HG02870 (cell line): Measurements from ENCODE around the gene NUAK1.

Experiments used
- ATAC-seq: cut with Tn5 transposase; IDR thresholded peaks from one replicate; pipeline ENCODE4 v1.9.1; 2021; ENCODE audit warnings: mild to moderate bottlenecking, moderate library complexity; ENCODE audit not compliant: unreplicated experiment

NUAK1 gene

GRCh38 chr12:106113042-106113441, 25.7 kb downstream of the NUAK1 start:
- ATAC-seq: no peak

- no peak for ATAC-seq
These were observed 26.5 kb downstream of the NUAK1 start for GRCh38 chr12:106112145-106112821.

DNA sequence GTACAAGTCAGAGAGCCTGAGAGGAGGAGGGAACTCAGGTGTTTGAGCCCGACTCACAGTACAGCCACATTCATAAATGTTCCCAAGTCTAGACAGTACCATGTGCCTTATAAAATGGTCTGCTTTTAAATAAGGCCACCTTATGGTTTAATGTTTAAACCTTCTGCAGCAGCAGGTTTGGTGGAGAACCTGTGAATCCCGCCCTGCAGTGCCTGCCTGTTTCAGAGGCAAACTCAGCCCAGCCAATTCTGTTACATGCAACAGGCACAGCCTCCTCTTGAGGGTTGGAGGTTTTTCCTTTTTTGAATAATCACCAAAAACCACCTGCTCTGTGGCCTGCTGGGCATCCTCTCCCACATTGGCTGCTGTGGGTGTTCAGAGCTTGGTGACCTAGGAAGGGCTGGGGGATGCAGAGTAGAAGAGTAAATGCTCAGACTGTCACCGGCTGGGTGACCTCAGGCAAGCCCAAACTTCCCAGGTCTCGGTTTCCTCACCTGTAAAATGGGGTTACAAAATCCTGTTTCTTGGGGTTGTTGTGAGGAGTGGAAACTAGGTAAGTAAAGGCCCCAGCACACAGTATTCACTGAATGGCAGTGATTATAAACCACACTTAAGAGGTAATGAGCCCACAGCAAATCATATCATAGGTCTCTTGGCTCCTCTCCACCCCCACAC, 28.0 kb downstream of the NUAK1 start:
- no peak for ATAC-seq

GRCh38 chr12:106109168-106109910, 29.4 kb downstream of the NUAK1 start:
- no peak for ATAC-seq

DNA sequence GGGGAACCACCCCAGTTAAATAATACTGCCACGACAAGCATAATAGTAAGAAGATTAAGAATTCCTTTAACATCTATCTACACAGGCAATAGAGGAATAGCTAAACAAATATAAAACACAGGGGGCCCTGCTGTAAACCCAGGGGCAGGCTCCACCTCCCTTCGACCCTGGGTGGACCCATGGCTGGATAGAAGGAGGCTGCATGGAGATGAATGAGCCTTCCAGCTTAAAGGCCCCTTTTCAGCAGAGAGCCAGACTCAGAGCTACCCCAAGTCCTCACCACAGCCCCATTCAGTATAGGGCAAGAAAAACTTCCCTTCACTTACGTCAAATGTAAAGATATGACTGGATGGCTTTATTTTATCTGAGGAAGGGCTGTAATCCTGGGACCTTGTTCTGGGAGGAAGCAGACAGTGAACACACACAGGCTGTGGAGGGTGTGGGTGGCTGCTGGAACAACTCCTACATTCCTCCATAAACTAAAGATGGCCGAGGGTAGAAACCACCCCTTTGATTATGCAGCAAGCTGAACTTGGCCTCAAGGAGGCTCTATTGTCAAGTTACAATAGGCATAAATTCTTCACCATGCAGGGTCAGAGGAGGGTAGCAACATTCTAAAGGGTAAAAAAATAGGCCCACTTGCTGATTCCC, 30.4 kb downstream of the NUAK1 start:
- no peak for ATAC-seq

GRCh38 chr12:106107566-106107965, 31.2 kb downstream of the NUAK1 start:
- no peak for ATAC-seq

DNA sequence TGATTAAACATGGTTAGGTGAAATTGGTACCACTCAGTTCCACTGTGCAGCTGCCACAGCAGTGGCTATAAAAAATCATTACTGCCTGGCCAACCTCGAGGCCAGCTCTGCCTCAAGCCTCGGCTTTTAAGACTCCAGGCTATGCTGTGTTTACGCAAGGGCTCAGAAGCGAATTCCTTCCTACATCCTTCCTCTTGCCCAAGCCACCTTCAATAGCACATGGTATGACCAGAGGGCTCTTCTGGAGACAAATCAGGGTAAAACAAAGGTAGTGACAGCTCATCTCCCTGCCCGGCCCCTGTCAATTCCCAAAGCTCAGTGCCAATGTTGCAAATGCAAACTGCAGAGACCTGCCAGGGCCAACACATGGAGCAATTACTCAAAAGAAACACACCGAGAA, 31.9 kb downstream of the NUAK1 start:
- no peak for ATAC-seq

GRCh38 chr12:106106061-106106566, 32.6 kb downstream of the NUAK1 start:
- no peak for ATAC-seq

- no peak for ATAC-seq
These were observed 37.0 kb downstream of the NUAK1 start for GRCh38 chr12:106101803-106102202.

DNA sequence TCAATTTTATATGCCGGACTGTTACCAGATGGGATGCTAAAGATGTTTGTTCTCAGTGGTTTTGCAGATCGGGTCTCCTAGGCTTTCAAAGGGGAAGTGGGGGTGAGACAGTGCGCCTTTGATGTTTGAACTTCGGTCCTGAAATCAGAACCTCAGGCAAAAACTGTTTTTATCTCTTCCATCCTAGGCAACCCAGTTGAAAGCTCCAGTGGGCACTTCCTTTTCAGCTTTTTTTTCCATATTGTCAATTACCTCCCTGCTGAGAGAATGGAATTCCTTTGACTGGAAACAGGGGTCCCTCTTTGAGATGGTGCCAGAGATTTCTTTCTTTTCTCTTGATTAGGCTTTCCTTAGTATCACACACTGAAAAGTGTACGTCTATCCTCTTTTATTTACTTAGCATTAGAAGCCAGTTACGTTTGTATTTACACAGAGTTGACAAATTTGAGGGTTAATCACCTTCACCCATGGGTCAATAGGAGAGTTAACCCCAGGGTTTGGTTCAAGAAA, 40.0 kb downstream of the NUAK1 start:
- no peak for ATAC-seq

- ATAC-seq: no peak
These were observed 41.7 kb downstream of the NUAK1 start for GRCh38 chr12:106097011-106097410.

GRCh38 chr12:106096376-106096775, 42.4 kb downstream of the NUAK1 start:
- ATAC-seq: no peak

DNA sequence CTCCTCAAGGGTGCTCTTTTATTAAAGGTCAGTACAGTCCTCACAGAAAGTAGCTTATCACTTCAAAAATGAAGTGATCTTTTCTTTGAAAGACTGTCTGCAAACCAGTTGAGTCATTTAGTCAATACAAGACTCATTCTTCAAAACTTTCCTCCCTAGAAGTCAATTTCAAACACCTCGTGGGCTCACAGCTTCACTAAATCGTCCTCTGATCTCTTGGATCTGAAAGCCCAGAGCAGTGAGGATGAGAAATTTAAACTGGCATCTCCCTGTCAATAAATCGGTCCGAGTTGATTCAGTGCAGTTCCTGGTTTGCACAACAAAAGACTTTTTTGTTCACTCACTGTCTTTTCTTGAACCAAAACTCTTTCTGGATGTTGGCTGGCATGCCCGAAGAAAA, 44.5 kb downstream of the NUAK1 start:
- ATAC-seq: no peak

GRCh38 chr12:106093246-106093645, 45.5 kb downstream of the NUAK1 start:
- no peak for ATAC-seq

DNA sequence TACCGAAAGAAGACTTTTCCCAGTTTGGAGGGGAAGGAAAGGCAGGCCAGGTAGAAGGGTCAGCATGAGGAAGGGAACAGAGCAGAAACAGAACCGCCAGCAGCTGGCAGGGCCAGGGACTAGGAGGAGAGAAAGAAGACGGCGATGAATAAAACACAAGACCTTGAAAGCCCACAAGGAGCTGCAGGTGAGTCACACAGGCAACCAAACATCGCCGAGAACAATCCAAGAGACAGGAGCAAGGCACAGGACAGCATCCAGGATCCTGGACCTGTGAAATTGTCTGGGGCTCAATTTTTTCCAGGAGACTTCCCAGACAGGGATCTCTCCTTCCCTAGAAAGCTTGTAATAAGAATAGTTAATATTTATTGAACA, 47.3 kb downstream of the NUAK1 start:
- ATAC-seq: no peak

GRCh38 chr12:106090591-106091445, 47.9 kb downstream of the NUAK1 start:
- no peak for ATAC-seq

DNA sequence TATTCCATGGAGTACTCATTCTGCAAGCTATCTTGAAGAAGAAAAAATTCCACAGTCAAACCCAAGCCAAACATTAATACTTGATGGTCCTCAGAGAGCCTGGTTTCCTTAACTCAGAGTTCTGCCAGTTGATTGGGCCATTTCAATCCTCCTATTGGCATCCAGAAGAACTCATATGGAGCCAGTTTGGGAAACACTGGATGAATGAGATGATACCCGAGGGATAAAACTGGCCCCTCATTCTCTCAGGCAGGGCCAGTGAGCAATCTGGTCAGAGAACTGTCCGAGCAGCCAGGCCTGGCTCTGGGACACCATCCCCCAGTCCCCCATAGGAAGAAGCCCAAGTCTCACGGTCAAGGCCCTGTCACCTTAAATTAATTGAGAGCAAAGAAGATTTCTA, 48.8 kb downstream of the NUAK1 start:
- ATAC-seq: no peak

DNA sequence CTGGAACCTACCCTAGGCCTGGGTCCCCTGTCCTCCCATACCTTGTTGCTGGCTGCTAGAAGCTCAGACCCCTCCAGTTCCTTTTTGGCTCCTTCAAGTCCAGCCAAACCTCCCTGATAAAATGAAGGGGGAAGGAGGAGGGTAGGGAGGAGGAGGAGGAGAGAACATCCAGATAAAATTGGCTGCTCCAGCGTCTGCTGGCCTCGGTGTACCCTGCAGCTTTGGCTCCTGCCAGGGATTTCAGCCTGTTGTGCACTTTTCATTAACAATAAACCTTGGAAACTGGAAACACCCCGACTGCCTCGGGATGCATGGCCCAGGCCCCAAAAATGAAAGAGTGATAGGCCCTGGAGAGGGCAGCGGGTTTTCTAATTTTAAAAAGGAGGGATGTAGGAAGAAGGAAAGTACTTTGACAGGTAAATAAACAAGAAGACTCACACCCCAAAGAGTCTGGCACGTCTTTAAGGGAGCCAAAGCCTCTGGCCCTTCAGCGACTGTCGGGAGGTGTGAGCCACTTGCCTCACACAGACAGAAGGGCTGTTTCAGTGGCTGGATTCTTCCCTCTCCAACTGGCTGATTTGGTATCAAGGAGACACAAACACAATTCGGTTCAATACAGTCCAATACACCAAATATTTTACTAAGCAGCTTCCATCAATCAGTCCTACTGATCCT, 49.8 kb downstream of the NUAK1 start:
- no peak for ATAC-seq

GRCh38 chr12:106088246-106088808, 50.4 kb downstream of the NUAK1 start:
- ATAC-seq: no peak
